HT-29 (cell line): ENCODE data around the gene SUSD2. TPM values are rescaled to one million over a fixed set of nuclear protein-coding genes. Genes with fewer than 3 reads are reported as not detected.

ENCODE experiments used
- total RNA-seq: library from RNA; depleted of rRNA; stranded (reverse); fragments of >200 nt; shearing (Covaris generic); gene quantifications from 2 replicates; pipeline ENCODE4 v1.2.3, GENCODE V29; 2014; rRNA removed

The SUSD2 gene
- total RNA-seq, 1 experiment from 2014 or later, result 1.2 TPM

Other genes with a start within 250 kb of the SUSD2 start
- 0.70 and 0.89 TPM in 2 replicates for gene GSTT2B, start 220.3 kb upstream of the SUSD2 start, total RNA-seq
- 0.51 and 2.8 TPM in 2 replicates for gene DDTL, start 214.6 kb upstream of the SUSD2 start, total RNA-seq
- 326 and 334 TPM in 2 replicates for gene DDT, start 207.0 kb upstream of the SUSD2 start, total RNA-seq
- gene GSTT2, start 201.4 kb upstream of the SUSD2 start, total RNA-seq, result 0.15 TPM in 1 of 2 replicates, not detected in the other
- not detected in 2 replicates for gene GSTT4, start 176.0 kb upstream of the SUSD2 start, total RNA-seq
- gene CABIN1, start 170.2 kb upstream of the SUSD2 start, total RNA-seq, result 37.1 and 51.2 TPM in 2 replicates
- gene GGT5, start 63.6 kb downstream of the SUSD2 start, total RNA-seq, result 0.10 TPM in 1 of 2 replicates, not detected in the other
- 9.5 and 11.8 TPM in 2 replicates for gene SPECC1L, start 89.3 kb downstream of the SUSD2 start, total RNA-seq
- gene ADORA2A, start 246.1 kb downstream of the SUSD2 start, total RNA-seq, result 0.36 and 0.44 TPM in 2 replicates